Measurements from ENCODE around the gene AHSP. TPM values are rescaled to one million over a fixed set of nuclear protein-coding genes. Genes with fewer than 3 reads are reported as not detected.
A peak's percentile ranks its signal among the peaks of the same experiment; 100 is the strongest.
"Not testable (repeated sequence)": the region's sequence is repeated elsewhere in the genome, so short reads cannot be mapped to it uniquely, and the experiment has no call there.

The AHSP gene
- not detected for polyA plus RNA-seq (2013, experiment 1 of 2)
- not detected for polyA plus RNA-seq (2013, experiment 2 of 2)

GRCh38 chr16:31527734-31528274, at the start of gene AHSP:
TSS of gene AHSP (plus strand) at chr16:31527900. CDS start at chr16:31528140, 240 bp downstream.
- Histone ChIP-seq H3K9me3 (ENCODE audit: control insufficient read depth, low read length) (no peaks in the 10 kb centered on the region), H3K4me1 (ENCODE audit: control insufficient read depth, insufficient read depth, low read length, poor library complexity, severe bottlenecking) (no peaks in the 10 kb centered on the region), H3K4me3 (ENCODE audit: extremely low read depth, insufficient read depth, low read length, poor library complexity, severe bottlenecking) (no peak within 1 kb of the TSS), H3K27ac (ENCODE audit: low read depth, low read length, severe bottlenecking) (no peak within 1 kb of the TSS), H3K36me3 (ENCODE audit: control insufficient read depth, insufficient read depth, low read length) (no peaks in the 10 kb centered on the region)
- WGBS, 2 experiments (ENCODE audit: insufficient coverage in 2 of 2): 41 to 57% methylated on average over 6 of the region's 6 CpGs

- H3K4me1 ChIP-seq (ENCODE audit: control insufficient read depth, insufficient read depth, low read length, poor library complexity, severe bottlenecking): no peaks in the 10 kb centered on the region
- peaks cover 46% of the 10 kb centered on the region for H3K36me3 ChIP-seq (ENCODE audit: control insufficient read depth, insufficient read depth, low read length)
- WGBS, 2 experiments (ENCODE audit: insufficient coverage in 2 of 2): 100% methylated on average over 1 to 2 of the region's 3 CpGs
- H3K9me3 ChIP-seq (ENCODE audit: control insufficient read depth, low read length): no peaks in the 10 kb centered on the region
- H3K27ac ChIP-seq (ENCODE audit: low read depth, low read length, severe bottlenecking): no peak overlapping the region
- H3K4me3 ChIP-seq (ENCODE audit: extremely low read depth, insufficient read depth, low read length, poor library complexity, severe bottlenecking): no peak overlapping the region
Measured at GRCh38 chr16:31478956-31479355, 48.7 kb upstream of the AHSP start.

GRCh38 chr16:31479751-31480150, 47.9 kb upstream of the AHSP start:
- H3K27ac ChIP-seq (ENCODE audit: low read depth, low read length, severe bottlenecking): no peak overlapping the region
- peaks cover 38% of the 10 kb centered on the region for H3K36me3 ChIP-seq (ENCODE audit: control insufficient read depth, insufficient read depth, low read length)
- WGBS, 2 experiments (ENCODE audit: insufficient coverage in 2 of 2): 86 to 97% methylated on average over 6 to 7 of the region's 9 CpGs
- H3K4me1 ChIP-seq (ENCODE audit: control insufficient read depth, insufficient read depth, low read length, poor library complexity, severe bottlenecking): peaks cover 3% of the 10 kb centered on the region
- H3K4me3 ChIP-seq (ENCODE audit: extremely low read depth, insufficient read depth, low read length, poor library complexity, severe bottlenecking): no peak overlapping the region
- H3K9me3 ChIP-seq (ENCODE audit: control insufficient read depth, low read length): no peaks in the 10 kb centered on the region

DNA sequence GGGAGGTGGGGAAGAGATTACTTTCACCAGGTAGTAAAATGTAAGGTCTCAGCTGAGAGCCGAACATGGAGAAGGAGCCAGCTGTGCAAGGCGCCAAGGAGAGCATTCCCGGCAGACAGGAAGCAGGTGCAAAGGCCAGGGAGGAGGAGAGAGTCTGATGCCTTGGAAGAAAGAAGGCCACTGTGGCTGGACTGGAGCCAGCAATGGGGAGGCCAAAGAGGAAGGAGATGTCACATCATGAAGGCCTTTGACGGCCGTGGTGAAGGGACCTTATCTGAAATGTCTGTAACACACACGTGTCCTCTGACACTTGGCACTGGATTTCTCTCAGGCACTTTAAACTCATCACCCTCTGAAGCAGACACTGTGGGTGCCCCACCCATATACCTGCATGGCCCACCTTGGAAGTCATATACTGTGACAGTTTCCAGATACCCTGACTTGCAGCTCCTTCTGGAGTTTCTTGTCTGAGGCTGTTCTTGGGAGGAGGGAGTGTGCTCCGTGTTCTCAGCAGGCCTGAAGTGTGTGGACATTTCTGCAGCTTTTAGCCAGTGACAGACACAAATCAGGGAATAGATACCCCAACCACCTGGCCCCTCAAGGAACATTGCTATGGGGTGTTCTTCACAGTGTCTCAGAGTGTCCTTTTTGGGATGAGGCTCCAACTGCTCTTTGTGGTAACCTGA, 46.7 kb upstream of the AHSP start:
- H3K36me3 ChIP-seq (ENCODE audit: control insufficient read depth, insufficient read depth, low read length): peaks cover 26% of the 10 kb centered on the region
- whole genome bisulfite sequencing, 2 experiments (ENCODE audit: insufficient coverage in 2 of 2): 81 to 95% methylated on average over 5 to 7 of the region's 7 CpGs
- H3K4me3 ChIP-seq (ENCODE audit: extremely low read depth, insufficient read depth, low read length, poor library complexity, severe bottlenecking): no peak overlapping the region
- H3K4me1 ChIP-seq (ENCODE audit: control insufficient read depth, insufficient read depth, low read length, poor library complexity, severe bottlenecking): peaks cover 3% of the 10 kb centered on the region
- H3K27ac ChIP-seq (ENCODE audit: low read depth, low read length, severe bottlenecking): no peak overlapping the region
- no peaks in the 10 kb centered on the region for H3K9me3 ChIP-seq (ENCODE audit: control insufficient read depth, low read length)

DNA sequence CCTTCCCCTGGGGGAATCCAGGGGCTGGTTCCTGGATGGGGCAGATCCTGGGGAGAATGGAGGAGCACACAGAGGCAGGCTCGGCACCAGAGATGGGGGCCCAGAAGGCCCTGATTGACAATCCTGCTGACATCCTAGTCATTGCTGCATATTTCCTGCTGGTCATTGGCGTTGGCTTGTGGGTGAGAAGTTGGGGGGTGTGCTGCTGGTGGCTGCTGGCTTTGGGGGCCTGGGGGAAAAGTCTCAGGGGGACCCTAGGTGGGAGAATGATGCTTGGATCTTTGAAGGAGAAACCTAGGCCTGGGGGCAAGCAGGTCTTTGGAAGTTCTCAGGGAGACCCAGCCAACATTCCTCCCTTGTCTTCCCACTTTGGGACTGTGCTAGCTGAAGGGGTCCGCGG, 44.6 kb upstream of the AHSP start, which contains the start of gene SLC5A2:
Gene SLC5A2 (plus strand): TSS at position 43 of the 400 bp plus-strand sequence. CDS start 14 bp downstream, at position 57.
- 94 to 97% methylated on average over 3 of the region's 4 CpGs for WGBS, 2 experiments (ENCODE audit: insufficient coverage in 2 of 2)
- Histone ChIP-seq H3K27ac (ENCODE audit: low read depth, low read length, severe bottlenecking) (no peak within 1 kb of the TSS), H3K4me3 (ENCODE audit: extremely low read depth, insufficient read depth, low read length, poor library complexity, severe bottlenecking) (no peak within 1 kb of the TSS), H3K9me3 (ENCODE audit: control insufficient read depth, low read length) (no peaks in the 10 kb centered on the region), H3K36me3 (ENCODE audit: control insufficient read depth, insufficient read depth, low read length) (peaks cover 7% of the 10 kb centered on the region), H3K4me1 (ENCODE audit: control insufficient read depth, insufficient read depth, low read length, poor library complexity, severe bottlenecking) (peaks cover 5% of the 10 kb centered on the region)

GRCh38 chr16:31484048-31484447, 43.7 kb upstream of the AHSP start:
- H3K27ac ChIP-seq (ENCODE audit: low read depth, low read length, severe bottlenecking); H3K4me3 ChIP-seq (ENCODE audit: extremely low read depth, insufficient read depth, low read length, poor library complexity, severe bottlenecking): not testable (repeated sequence)
- 70 to 89% methylated on average over 2 to 3 of the region's 4 CpGs for WGBS, 2 experiments (ENCODE audit: insufficient coverage in 2 of 2)

GRCh38 chr16:31484491-31485171, 43.1 kb upstream of the AHSP start:
- no peak overlapping the region for H3K4me3 ChIP-seq (ENCODE audit: extremely low read depth, insufficient read depth, low read length, poor library complexity, severe bottlenecking)
- no peaks in the 10 kb centered on the region for H3K9me3 ChIP-seq (ENCODE audit: control insufficient read depth, low read length)
- WGBS, 2 experiments (ENCODE audit: insufficient coverage in 2 of 2): 36 to 46% methylated on average over 9 to 11 of the region's 14 CpGs
- no peaks in the 10 kb centered on the region for H3K36me3 ChIP-seq (ENCODE audit: control insufficient read depth, insufficient read depth, low read length)
- H3K4me1 ChIP-seq (ENCODE audit: control insufficient read depth, insufficient read depth, low read length, poor library complexity, severe bottlenecking): peaks cover 8% of the 10 kb centered on the region
- H3K27ac ChIP-seq (ENCODE audit: low read depth, low read length, severe bottlenecking): no peak overlapping the region

More at GRCh38 chr16:31484048-31484447, 43.7 kb upstream of the AHSP start:
- H3K9me3 ChIP-seq (ENCODE audit: control insufficient read depth, low read length); H3K4me1 ChIP-seq (ENCODE audit: control insufficient read depth, insufficient read depth, low read length, poor library complexity, severe bottlenecking); H3K36me3 ChIP-seq (ENCODE audit: control insufficient read depth, insufficient read depth, low read length): not testable (repeated sequence)

GRCh38 chr16:31485571-31485970, 42.1 kb upstream of the AHSP start:
- no peak overlapping the region for H3K4me3 ChIP-seq (ENCODE audit: extremely low read depth, insufficient read depth, low read length, poor library complexity, severe bottlenecking)
- H3K4me1 ChIP-seq (ENCODE audit: control insufficient read depth, insufficient read depth, low read length, poor library complexity, severe bottlenecking): peaks cover 8% of the 10 kb centered on the region
- no peak overlapping the region for H3K27ac ChIP-seq (ENCODE audit: low read depth, low read length, severe bottlenecking)
- peaks cover 5% of the 10 kb centered on the region for H3K36me3 ChIP-seq (ENCODE audit: control insufficient read depth, insufficient read depth, low read length)
- H3K9me3 ChIP-seq (ENCODE audit: control insufficient read depth, low read length): no peaks in the 10 kb centered on the region
- WGBS, 2 experiments (ENCODE audit: insufficient coverage in 2 of 2): 90 to 94% methylated on average over 2 to 10 of the region's 17 CpGs

- H3K27ac ChIP-seq (ENCODE audit: low read depth, low read length, severe bottlenecking): no peak overlapping the region
- H3K9me3 ChIP-seq (ENCODE audit: control insufficient read depth, low read length): no peaks in the 10 kb centered on the region
- WGBS, 2 experiments (ENCODE audit: insufficient coverage in 2 of 2): 94 to 95% methylated on average over 5 of the region's 5 CpGs
- H3K36me3 ChIP-seq (ENCODE audit: control insufficient read depth, insufficient read depth, low read length): peaks cover 8% of the 10 kb centered on the region
- peaks cover 8% of the 10 kb centered on the region for H3K4me1 ChIP-seq (ENCODE audit: control insufficient read depth, insufficient read depth, low read length, poor library complexity, severe bottlenecking)
- H3K4me3 ChIP-seq (ENCODE audit: extremely low read depth, insufficient read depth, low read length, poor library complexity, severe bottlenecking): no peak overlapping the region
Measured at GRCh38 chr16:31486045-31486444, 41.7 kb upstream of the AHSP start.

DNA sequence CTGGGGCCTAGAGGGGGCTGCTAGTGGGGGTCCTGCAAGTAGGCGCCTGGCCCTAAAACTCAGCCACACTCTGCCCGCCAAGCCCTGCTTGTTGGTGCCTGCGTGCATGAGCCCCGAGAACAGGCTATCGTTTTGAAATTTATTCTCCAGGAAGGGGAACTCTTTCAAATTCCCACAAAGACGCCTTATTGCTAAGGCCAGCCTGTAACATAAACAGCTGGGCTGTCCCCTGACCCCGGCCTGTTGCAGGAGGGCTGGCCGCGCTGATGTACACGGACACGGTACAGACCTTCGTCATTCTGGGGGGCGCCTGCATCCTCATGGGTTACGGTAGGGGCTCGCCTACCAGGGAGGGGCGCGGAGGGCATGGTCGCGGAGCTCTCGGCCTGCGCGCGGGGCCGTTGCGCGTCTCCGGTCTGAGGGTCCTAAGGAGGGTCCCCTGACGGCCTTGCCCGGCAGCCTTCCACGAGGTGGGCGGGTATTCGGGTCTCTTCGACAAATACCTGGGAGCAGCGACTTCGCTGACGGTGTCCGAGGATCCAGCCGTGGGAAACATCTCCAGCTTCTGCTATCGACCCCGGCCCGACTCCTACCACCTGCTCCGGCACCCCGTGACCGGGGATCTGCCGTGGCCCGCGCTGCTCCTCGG, 40.5 kb upstream of the AHSP start:
- peak overlapping the region; percentile 40 for H3K4me3 ChIP-seq (ENCODE audit: extremely low read depth, insufficient read depth, low read length, poor library complexity, severe bottlenecking)
- peaks cover 8% of the 10 kb centered on the region for H3K36me3 ChIP-seq (ENCODE audit: control insufficient read depth, insufficient read depth, low read length)
- WGBS, 2 experiments (ENCODE audit: insufficient coverage in 2 of 2): 11 to 17% methylated on average over 28 to 48 of the region's 48 CpGs
- no peak overlapping the region for H3K27ac ChIP-seq (ENCODE audit: low read depth, low read length, severe bottlenecking)
- peaks cover 8% of the 10 kb centered on the region for H3K4me1 ChIP-seq (ENCODE audit: control insufficient read depth, insufficient read depth, low read length, poor library complexity, severe bottlenecking)
- H3K9me3 ChIP-seq (ENCODE audit: control insufficient read depth, low read length): no peaks in the 10 kb centered on the region
